ENCODE measurements around the gene CDK19. TPM values are rescaled to one million over a fixed set of nuclear protein-coding genes. Genes with fewer than 3 reads are reported as not detected.
A peak's percentile ranks its signal among the peaks of the same experiment; 100 is the strongest.

CDK19 gene
- total RNA-seq, 1 donor from 2014 or later = 21.8 TPM

GRCh38 chr6:110778333-110778732 lies 36.9 kb downstream of the CDK19 start:
- Histone ChIP-seq H3K27me3 (ENCODE audit: insufficient read depth, low read length) (no peaks in the 10 kb centered on the region), H3K27ac (ENCODE audit: low read depth, low read length) (no peak overlapping the region), H3K79me2 (ENCODE audit: insufficient read depth, low read length) (no peaks in the 10 kb centered on the region), H2AFZ (ENCODE audit: low read depth, low read length) (no peak overlapping the region), H3K4me3 (ENCODE audit: insufficient read depth, low read depth, low read length) (no peak overlapping the region), H4K20me1 (ENCODE audit: insufficient read depth, low read length) (peaks cover 10% of the 10 kb centered on the region), H3K9me3 (ENCODE audit: insufficient read depth, low read depth, low read length) (no peaks in the 10 kb centered on the region), H3K4me2 (ENCODE audit: low read length) (no peak overlapping the region), H3K4me1 (ENCODE audit: insufficient read depth, low read length) (no peaks in the 10 kb centered on the region), H3K36me3 (ENCODE audit: insufficient read depth, low read length) (no peaks in the 10 kb centered on the region), H3K9ac (ENCODE audit: low read length) (no peak overlapping the region)
- no peak for TF ChIP-seq EZH2 (IDR thresholded peaks at IDR 0.05; ENCODE audit: insufficient read depth, low read length)
- no peak for TF ChIP-seq CTCF (IDR thresholded peaks at IDR 0.05; ENCODE audit: insufficient read depth, low read depth, low read length)
- no peak overlapping the region for H3K27ac Mint-ChIP-seq (ENCODE audit: unreplicated experiment)
- H3K27me3 Mint-ChIP-seq (ENCODE audit: low read depth, unreplicated experiment) = no peaks in the 10 kb centered on the region
- no peaks in the 10 kb centered on the region for H3K4me1 Mint-ChIP-seq (ENCODE audit: low read depth, unreplicated experiment)
- H3K4me3 Mint-ChIP-seq (ENCODE audit: unreplicated experiment) = no peak overlapping the region
- FAIRE-seq = peak; percentile 64
- H3K9me3 Mint-ChIP-seq (ENCODE audit: unreplicated experiment) = no peaks in the 10 kb centered on the region
- no peaks in the 10 kb centered on the region for H3K36me3 Mint-ChIP-seq (ENCODE audit: low read depth, unreplicated experiment)
- DNase-seq (ENCODE audit: low read depth) = no peak

- H3K36me3 ChIP-seq (ENCODE audit: insufficient read depth, low read length) = no peaks in the 10 kb centered on the region
- no peak overlapping the region for H3K27ac ChIP-seq (ENCODE audit: low read depth, low read length)
- peaks cover 10% of the 10 kb centered on the region for H4K20me1 ChIP-seq (ENCODE audit: insufficient read depth, low read length)
- no peaks in the 10 kb centered on the region for H3K79me2 ChIP-seq (ENCODE audit: insufficient read depth, low read length)
- no peaks in the 10 kb centered on the region for H3K9me3 ChIP-seq (ENCODE audit: insufficient read depth, low read depth, low read length)
- Mint-ChIP-seq H3K4me1 (ENCODE audit: low read depth, unreplicated experiment) (no peaks in the 10 kb centered on the region), H3K27me3 (ENCODE audit: low read depth, unreplicated experiment) (no peaks in the 10 kb centered on the region), H3K4me3 (ENCODE audit: unreplicated experiment) (no peak overlapping the region), H3K36me3 (ENCODE audit: low read depth, unreplicated experiment) (no peaks in the 10 kb centered on the region), H3K27ac (ENCODE audit: unreplicated experiment) (no peak overlapping the region), H3K9me3 (ENCODE audit: unreplicated experiment) (no peaks in the 10 kb centered on the region)
- H2AFZ ChIP-seq (ENCODE audit: low read depth, low read length) = no peak overlapping the region
- H3K4me3 ChIP-seq (ENCODE audit: insufficient read depth, low read depth, low read length) = no peak overlapping the region
- DNase-seq (ENCODE audit: low read depth) = no peak
- H3K9ac ChIP-seq (ENCODE audit: low read length) = no peak overlapping the region
- TF ChIP-seq EZH2 (IDR thresholded peaks at IDR 0.05; ENCODE audit: insufficient read depth, low read length) (no peak), CTCF (IDR thresholded peaks at IDR 0.05; ENCODE audit: insufficient read depth, low read depth, low read length) (no peak)
- no peaks in the 10 kb centered on the region for H3K27me3 ChIP-seq (ENCODE audit: insufficient read depth, low read length)
- no peak for FAIRE-seq
- no peaks in the 10 kb centered on the region for H3K4me1 ChIP-seq (ENCODE audit: insufficient read depth, low read length)
- no peak overlapping the region for H3K4me2 ChIP-seq (ENCODE audit: low read length)
Observed at GRCh38 chr6:110777636-110778035, 37.6 kb downstream of the CDK19 start.

GRCh38 chr6:110776413-110776812 lies 38.9 kb downstream of the CDK19 start:
- no peaks in the 10 kb centered on the region for H3K9me3 ChIP-seq (ENCODE audit: insufficient read depth, low read depth, low read length)
- no peak overlapping the region for H2AFZ ChIP-seq (ENCODE audit: low read depth, low read length)
- peaks cover 6% of the 10 kb centered on the region for H4K20me1 ChIP-seq (ENCODE audit: insufficient read depth, low read length)
- H3K27ac ChIP-seq (ENCODE audit: low read depth, low read length) = no peak overlapping the region
- no peak overlapping the region for H3K4me2 ChIP-seq (ENCODE audit: low read length)
- no peaks in the 10 kb centered on the region for H3K27me3 ChIP-seq (ENCODE audit: insufficient read depth, low read length)
- no peak overlapping the region for H3K9ac ChIP-seq (ENCODE audit: low read length)
- DNase-seq (ENCODE audit: low read depth) = no peak
- Mint-ChIP-seq H3K9me3 (ENCODE audit: unreplicated experiment) (no peaks in the 10 kb centered on the region), H3K36me3 (ENCODE audit: low read depth, unreplicated experiment) (peaks cover 11% of the 10 kb centered on the region), H3K4me3 (ENCODE audit: unreplicated experiment) (no peak overlapping the region), H3K27ac (ENCODE audit: unreplicated experiment) (no peak overlapping the region), H3K4me1 (ENCODE audit: low read depth, unreplicated experiment) (no peaks in the 10 kb centered on the region), H3K27me3 (ENCODE audit: low read depth, unreplicated experiment) (no peaks in the 10 kb centered on the region)
- H3K4me3 ChIP-seq (ENCODE audit: insufficient read depth, low read depth, low read length) = no peak overlapping the region
- no peak for FAIRE-seq
- H3K4me1 ChIP-seq (ENCODE audit: insufficient read depth, low read length) = no peaks in the 10 kb centered on the region
- H3K79me2 ChIP-seq (ENCODE audit: insufficient read depth, low read length) = no peaks in the 10 kb centered on the region
- TF ChIP-seq EZH2 (IDR thresholded peaks at IDR 0.05; ENCODE audit: insufficient read depth, low read length) = no peak
- TF ChIP-seq CTCF (IDR thresholded peaks at IDR 0.05; ENCODE audit: insufficient read depth, low read depth, low read length) = no peak
- H3K36me3 ChIP-seq (ENCODE audit: insufficient read depth, low read length) = no peaks in the 10 kb centered on the region

Data from astrocyte (in vitro differentiated cells and primary cell).